ENCODE results near the gene ZNF619.
A peak's percentile ranks its signal among the peaks of the same experiment; 100 is the strongest.
"Not testable (repeated sequence)": the region's sequence is repeated elsewhere in the genome, so short reads cannot be mapped to it uniquely, and the experiment has no call there.

The ZNF619 gene

GRCh38 chr3:40476478-40477470 lies at the start of gene ZNF619:
Gene ZNF619, plus strand, starts transcription at chr3:40477122. Its CDS starts 858 bp downstream, at chr3:40477980.
- peak; percentile 72 to 75 for DNase-seq

DNA sequence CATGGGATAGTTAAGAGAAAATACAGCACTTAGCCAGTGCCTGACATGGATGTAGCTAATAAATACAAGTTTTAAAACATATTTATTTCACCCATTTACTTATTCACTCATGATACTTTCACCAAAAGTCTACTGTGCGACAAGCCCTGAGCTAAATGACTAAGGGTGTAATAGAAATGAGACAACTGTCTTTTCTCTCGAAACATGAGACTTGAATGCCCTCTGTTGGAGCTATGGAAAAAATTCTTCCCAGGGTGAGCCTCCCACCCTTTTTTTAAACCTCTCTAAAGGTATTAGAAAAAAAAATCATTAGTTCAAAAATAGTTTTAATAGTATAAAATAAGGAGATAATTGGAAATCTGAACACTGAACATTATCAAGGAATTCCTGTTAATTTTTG lies 44.1 kb upstream of the ZNF619 start:
- DNase-seq: no peak

DNA sequence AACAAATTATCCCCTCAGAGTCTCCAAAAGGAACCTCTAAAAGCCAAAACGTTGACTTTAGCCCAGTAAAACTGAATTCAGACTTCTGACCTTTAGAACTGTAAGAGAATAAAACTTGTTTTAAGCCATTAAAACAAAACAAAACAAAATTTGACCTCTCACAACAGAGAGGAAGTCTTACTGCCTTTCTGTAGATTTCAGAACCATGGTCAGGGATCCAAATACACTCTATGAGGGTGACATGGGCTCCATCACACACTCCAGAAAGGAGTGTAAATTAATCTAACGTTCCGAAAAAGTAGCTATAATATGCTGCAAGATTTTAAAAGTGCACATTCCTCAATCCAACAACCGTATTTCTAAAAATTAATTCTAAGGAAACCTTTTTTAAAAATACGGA lies 39.0 kb upstream of the ZNF619 start:
- DNase-seq: no peak

GRCh38 chr3:40445062-40445461 lies 31.9 kb upstream of the ZNF619 start:
- DNase-seq: no peak

DNA sequence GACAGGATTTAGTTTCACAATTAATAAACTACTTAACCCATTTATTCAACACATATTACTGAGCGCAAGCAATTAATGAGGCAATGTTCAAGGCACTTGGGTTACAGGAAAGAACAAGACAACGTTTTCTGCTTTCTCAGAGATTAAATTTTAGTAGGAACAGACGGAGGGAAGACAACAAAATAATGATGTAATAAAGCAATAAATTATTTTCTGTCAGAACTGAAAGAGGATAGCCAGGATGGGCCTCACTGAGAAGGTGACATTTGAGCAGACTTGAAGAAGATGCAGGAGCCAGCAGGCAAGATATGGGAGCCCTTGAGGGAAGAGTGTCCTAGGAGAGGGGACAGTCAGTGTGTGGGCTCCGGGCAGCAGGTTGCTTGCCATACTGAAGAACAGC lies 31.0 kb upstream of the ZNF619 start:
- no peak for DNase-seq

GRCh38 chr3:40450438-40450837 lies 26.5 kb upstream of the ZNF619 start:
- DNase-seq: no peak

- no peak for DNase-seq
Measured at GRCh38 chr3:40451551-40451950, 25.4 kb upstream of the ZNF619 start.

DNA sequence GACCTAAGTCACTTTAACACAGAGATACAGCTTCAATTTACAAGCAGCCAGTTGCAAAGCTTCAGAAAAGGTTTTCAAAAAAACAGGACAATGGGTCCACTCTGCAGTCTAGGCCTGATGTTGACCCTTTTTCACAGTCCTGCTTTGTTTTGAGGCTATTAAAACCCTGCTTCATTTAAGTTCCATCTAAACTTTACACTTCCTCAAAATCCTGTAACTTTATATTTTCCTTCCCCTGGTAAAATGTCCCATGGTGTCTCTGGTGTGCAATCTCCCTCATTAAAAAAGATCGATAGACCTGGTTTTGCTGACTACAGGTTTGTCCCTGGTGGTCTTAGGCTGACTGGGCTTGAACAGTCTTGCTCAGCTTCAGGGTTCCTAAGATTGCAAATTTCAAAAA lies 24.9 kb upstream of the ZNF619 start:
- no peak for DNase-seq

GRCh38 chr3:40452562-40452875 lies 24.4 kb upstream of the ZNF619 start:
- no peak for DNase-seq

- peak; percentile 97 to 98 for DNase-seq
Measured at GRCh38 chr3:40452876-40453730, 23.8 kb upstream of the ZNF619 start.

GRCh38 chr3:40453933-40454332 lies 23.0 kb upstream of the ZNF619 start:
- DNase-seq: no peak

- no peak for DNase-seq
Measured at GRCh38 chr3:40455328-40455727, 21.6 kb upstream of the ZNF619 start.

DNA sequence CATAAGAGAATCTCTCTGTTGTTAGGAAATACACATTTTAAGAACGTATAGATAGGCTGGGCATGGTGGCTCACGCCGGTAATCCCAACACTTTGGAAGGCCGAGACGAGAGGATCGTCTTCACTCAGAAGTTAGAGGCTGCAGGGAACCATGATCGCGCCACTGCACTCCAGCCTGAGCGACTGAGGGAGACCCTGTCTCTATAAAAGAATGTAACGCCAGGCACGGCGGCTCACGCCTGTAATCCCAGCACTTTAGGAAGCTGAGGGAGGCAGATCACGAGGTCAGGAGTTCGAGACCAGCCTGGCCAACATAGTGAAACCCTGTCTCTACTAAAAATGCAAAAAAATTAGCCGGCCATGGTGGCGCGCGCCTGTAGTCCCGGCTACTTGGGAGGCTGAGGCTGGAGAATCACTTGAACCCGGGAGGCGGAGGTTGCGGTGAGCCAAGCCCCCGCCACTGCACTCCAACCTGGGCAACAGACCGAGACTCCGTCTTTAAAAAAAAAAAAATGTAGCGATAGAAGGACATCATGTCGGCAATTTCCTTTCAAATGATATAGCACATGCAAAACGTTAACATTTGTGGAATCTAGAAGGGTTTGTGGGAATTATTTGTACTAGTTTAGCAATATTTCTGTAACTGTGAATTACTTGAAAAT lies 20.5 kb upstream of the ZNF619 start:
- DNase-seq: no peak

DNA sequence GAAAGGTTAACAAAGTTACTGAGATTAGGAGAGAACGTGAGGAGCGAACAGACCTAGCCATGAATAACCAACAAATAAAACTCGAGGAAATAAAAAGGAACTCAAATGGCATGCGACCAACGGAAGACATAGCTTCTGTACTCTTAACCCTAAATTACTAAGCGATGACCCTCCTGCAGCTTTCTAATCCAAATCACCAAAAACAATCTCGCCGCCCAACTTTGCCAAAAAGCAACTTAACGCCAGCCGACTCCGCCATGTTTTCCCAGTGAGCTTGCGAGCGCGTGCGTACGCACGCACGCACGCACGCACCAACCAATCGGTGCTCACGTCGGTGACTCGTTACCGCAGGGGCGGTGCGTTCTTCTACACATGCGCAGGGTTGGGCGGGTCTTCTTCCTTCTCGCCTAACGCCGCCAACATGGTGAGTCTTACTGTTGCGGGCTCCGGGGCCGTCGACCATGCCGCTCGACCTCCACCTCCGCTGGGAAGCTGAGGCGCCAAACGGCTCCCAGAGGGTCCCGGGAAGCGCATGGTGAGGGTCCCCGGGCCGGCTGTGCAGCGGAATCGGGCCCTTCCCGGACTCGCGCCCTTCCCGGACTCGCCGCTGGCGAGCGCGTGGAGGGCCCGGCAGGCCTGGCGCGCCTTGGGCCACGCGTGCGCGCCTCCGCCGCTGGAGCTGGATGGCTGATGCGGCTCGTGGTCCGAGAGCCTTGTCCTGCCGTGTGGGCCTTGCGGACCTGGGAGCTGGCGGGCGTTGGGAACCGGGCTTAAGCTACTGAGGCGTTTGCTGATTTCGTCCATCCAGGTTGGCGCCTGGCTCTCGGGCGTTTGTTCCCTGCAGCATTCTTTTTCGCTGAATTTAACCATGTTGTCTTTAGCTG lies 19.7 kb upstream of the ZNF619 start, which contains the start of gene RPL14:
RPL14 (plus strand) TSS at position 400 of the 884 bp plus-strand sequence; CDS start at position 533, 133 bp downstream.
- peak; percentile 94 for DNase-seq

DNA sequence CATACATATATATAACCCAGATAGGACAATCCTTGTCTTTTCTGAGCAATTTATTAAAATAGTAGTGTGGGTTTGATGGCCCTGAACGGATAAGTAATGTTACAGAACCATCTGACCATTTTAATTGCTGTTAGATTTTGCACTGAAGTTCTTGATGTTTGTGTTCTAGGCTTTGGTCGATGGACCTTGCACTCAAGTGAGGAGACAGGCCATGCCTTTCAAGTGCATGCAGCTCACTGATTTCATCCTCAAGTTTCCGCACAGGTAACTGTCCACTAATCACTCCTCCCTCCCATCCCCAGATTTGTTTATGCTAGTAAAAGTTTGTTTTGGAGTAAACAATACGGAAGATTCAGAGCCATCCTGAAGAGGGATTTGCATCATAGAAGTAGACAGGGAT lies 18.4 kb upstream of the ZNF619 start:
- DNase-seq: no peak

- not testable (repeated sequence) for DNase-seq
Measured at GRCh38 chr3:40460481-40460880, 16.4 kb upstream of the ZNF619 start.

GRCh38 chr3:40461161-40461560 lies 15.8 kb upstream of the ZNF619 start:
- DNase-seq: no peak

DNA sequence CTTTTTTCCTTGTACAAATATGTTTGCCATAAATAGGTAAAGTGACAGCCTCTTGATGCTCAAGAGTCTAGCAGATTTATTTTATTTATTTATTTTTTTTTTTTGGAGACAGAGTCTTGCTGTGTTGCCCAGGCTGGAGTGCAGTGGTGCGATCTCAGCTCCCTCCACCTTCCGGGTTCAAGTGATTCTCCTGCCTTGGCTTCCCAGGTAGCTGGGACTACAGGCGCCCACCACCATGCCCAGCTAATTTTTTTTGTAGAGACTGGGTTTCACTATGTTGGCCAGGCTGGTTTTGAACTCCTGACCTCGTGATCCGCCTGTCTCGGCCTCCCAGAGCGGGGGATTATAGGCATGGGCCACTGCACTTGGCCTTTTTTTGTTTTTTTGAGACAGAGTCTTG lies 14.1 kb upstream of the ZNF619 start:
- not testable (repeated sequence) for DNase-seq

GRCh38 chr3:40463579-40463978 lies 13.3 kb upstream of the ZNF619 start:
- DNase-seq: no peak

DNA sequence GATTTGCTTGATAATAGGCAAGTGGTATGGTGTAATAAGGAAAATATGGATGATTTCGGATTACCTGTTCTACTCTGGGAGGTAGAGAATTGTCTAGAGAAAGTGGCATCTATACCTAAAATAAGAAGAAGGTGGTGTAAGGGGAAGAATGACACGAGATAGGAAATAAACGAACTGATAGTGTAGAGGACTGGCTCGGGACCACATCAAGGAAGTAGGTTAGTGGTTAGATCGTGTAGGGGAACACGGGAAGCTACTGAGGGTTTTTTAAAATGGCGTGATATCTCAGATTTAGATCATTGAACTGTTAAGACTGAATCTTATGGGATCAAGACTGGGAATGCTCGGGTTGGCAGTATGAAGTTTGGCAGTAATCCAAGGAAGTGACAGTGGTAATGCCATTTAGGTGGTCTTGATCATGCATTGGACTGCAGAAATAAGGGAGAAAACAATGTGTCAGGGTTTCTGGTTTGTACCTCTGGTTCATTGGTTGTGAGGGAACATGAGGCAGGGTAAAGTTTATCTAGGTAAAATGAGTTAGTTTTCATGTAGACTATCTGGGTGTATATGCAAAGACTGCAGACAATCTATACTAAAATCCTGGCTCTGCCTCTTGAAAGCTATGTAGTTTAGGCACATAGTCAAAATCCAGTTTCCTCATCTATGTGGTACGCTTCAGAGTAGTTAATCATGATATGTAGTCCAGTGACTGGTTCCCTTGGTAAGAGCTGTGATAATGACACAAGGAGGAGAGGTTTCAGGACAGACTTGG lies 12.4 kb upstream of the ZNF619 start:
- peak in 1 of 2 donors; percentile 53 for DNase-seq

DNA sequence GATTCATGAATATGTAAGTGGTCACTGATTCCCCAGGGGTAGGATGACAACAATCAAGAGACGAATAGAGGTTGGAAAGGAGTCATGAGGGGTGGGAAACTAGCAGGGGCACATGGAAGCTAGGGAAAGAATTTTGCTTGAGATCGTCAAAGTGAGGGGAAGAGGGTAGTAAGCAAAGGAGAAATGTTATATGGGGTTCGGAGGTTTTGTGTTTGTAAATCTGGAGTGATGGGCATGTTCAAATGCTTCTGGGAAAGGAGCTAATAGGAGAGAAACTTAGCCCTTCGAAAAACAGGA lies 11.9 kb upstream of the ZNF619 start:
- DNase-seq: no peak

Data from CD4-positive, alpha-beta T cell treated with Interleukin-1 beta for 1 hour (primary cell).